Smooth muscle cell (in vitro differentiated cells): ENCODE data around the gene CAMTA1. TPM values are rescaled to one million over a fixed set of nuclear protein-coding genes. Genes with fewer than 3 reads are reported as not detected.

Experiments used
- DNase-seq: peaks from one replicate; lab custom pipeline; 2025; ENCODE audit not compliant: unreplicated experiment; lab: John Stamatoyannopoulos, UW
- H2AFZ ChIP-seq: fragments of 200-600 bp; sonication (generic); 2 replicates; pipeline ENCODE4 v1.6.0; 2016; ENCODE audit warnings: antibody characterized with exemption, low read depth, mild to moderate bottlenecking
- H3F3A ChIP-seq: fragments of 200-600 bp; sonication (generic); 2 replicates; pipeline ENCODE4 v1.6.0; 2017; ENCODE audit warnings: antibody characterized with exemption, low read depth
- H3K27ac ChIP-seq: fragments of 200-600 bp; sonication (generic); 2 replicates; pipeline ENCODE4 v1.5.1; 2016; ENCODE audit warnings: low read depth, mild to moderate bottlenecking
- H3K27me3 ChIP-seq: fragments of 200-600 bp; sonication (generic); 2 replicates; pipeline ENCODE4 v1.6.1; 2016; ENCODE audit warnings: low read depth, mild to moderate bottlenecking
- H3K36me3 ChIP-seq: fragments of 200-600 bp; sonication (generic); 2 replicates; pipeline ENCODE4 v1.5.1; 2016; ENCODE audit warnings: low read depth
- H3K4me1 ChIP-seq: fragments of 200-600 bp; sonication (generic); 2 replicates; pipeline ENCODE4 v1.5.1; 2016; ENCODE audit warnings: low read depth
- H3K4me2 ChIP-seq: fragments of 200-600 bp; sonication (generic); 2 replicates; pipeline ENCODE4 v1.6.0; 2016; ENCODE audit warnings: mild to moderate bottlenecking
- H3K4me3 ChIP-seq: fragments of 200-600 bp; sonication (generic); 2 replicates; pipeline ENCODE4 v1.5.1; 2016; ENCODE audit warnings: mild to moderate bottlenecking
- H3K79me2 ChIP-seq: fragments of 200-600 bp; sonication (generic); 2 replicates; pipeline ENCODE4 v1.6.0; 2016; ENCODE audit warnings: low read depth, mild to moderate bottlenecking
- H3K9ac ChIP-seq: fragments of 200-600 bp; sonication (generic); 2 replicates; pipeline ENCODE4 v1.6.0; 2016; ENCODE audit warnings: low read depth
- H3K9me3 ChIP-seq: fragments of 200-600 bp; sonication (generic); replicated peaks from 2 replicates; pipeline ENCODE4 v1.5.1; 2016; ENCODE audit warnings: low read depth
- H4K20me1 ChIP-seq: fragments of 200-600 bp; sonication (generic); 2 replicates; pipeline ENCODE4 v1.6.0; 2016; ENCODE audit warnings: low read depth
- WGBS: methylation state at CpG from one replicate; pipeline ENCODE4 v1.1.7; 2016; ENCODE audit warnings: low lambda C conversion rate; 5-methylcytosine and 5-hydroxymethylcytosine counted together
- polyA plus RNA-seq: library from polyadenylated mRNA; unstranded; fragments of >200 nt; fragmentation: Nextera tagmentation; extraction: Ambion mirVana; gene quantifications from 2 replicates; pipeline ENCODE4 v1.2.1, GENCODE V29; 2016
- total RNA-seq: library from RNA; depleted of rRNA; stranded (reverse); fragments of >200 nt; gene quantifications from 2 replicates; pipeline ENCODE4 v1.2.3, GENCODE V29; 2014
- TF ChIP-seq, protein P1 (sequence below): fragments of 200-600 bp; sonication (generic); IDR thresholded peaks from 2 replicates; pipeline ENCODE4 v1.5.1; 2017; ENCODE audit warnings: borderline replicate concordance, mild to moderate bottlenecking, antibody characterized with exemption; ENCODE audit not compliant: insufficient read depth, poor library complexity, severe bottlenecking

Gene CAMTA1
- total and polyA plus RNA-seq, 2 experiments from 2014 or later = 139 to 145 TPM

DNA sequence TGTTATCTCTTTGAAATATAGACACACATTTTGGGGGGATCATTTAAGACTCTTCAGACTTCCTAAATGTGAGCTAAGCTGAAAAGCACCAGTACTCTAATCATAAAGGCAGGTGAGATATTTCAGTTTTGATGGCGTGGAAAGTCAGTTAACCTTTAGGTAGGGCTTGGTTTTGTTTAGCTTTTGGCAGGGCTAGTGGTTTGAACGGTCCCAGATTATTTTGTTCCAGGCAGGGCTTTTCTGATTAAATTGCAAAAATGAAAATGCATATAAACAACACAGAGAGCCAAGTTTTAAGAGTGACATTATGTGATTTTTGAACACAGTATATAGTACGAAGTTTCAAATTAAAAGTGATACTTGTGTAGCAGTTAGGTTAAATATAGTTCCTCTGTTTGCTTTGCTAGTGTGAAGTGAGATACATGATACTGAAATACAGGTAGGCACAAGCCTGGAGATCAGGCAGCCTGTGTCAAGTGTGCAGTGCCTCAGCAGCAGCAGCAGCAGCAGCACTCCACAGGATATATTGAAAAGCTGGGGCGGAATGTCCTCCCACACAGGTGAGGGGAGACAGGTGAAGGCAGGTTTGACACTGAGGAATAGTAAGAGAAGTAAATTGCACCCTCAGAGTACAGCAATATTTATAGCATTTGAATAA, 47.4 kb downstream of the CAMTA1 start:
- Histone ChIP-seq H3K27ac (no peak overlapping the region), H3K79me2 (peaks cover 35% of the 10 kb centered on the region), H3F3A (no peaks in the 10 kb centered on the region), H3K4me2 (no peak overlapping the region), H3K4me1 (no peaks in the 10 kb centered on the region), H2AFZ (no peak overlapping the region), H3K9me3 (no peaks in the 10 kb centered on the region), H3K4me3 (no peak overlapping the region), H4K20me1 (peaks cover 68% of the 10 kb centered on the region), H3K36me3 (no peaks in the 10 kb centered on the region), H3K9ac (no peak overlapping the region), H3K27me3 (no peaks in the 10 kb centered on the region)
- WGBS = 95% methylated on average over 4 of the region's 4 CpGs
- TF ChIP-seq, protein P1, sequence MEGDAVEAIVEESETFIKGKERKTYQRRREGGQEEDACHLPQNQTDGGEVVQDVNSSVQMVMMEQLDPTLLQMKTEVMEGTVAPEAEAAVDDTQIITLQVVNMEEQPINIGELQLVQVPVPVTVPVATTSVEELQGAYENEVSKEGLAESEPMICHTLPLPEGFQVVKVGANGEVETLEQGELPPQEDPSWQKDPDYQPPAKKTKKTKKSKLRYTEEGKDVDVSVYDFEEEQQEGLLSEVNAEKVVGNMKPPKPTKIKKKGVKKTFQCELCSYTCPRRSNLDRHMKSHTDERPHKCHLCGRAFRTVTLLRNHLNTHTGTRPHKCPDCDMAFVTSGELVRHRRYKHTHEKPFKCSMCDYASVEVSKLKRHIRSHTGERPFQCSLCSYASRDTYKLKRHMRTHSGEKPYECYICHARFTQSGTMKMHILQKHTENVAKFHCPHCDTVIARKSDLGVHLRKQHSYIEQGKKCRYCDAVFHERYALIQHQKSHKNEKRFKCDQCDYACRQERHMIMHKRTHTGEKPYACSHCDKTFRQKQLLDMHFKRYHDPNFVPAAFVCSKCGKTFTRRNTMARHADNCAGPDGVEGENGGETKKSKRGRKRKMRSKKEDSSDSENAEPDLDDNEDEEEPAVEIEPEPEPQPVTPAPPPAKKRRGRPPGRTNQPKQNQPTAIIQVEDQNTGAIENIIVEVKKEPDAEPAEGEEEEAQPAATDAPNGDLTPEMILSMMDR = no peak
- DNase-seq = no peak

DNA sequence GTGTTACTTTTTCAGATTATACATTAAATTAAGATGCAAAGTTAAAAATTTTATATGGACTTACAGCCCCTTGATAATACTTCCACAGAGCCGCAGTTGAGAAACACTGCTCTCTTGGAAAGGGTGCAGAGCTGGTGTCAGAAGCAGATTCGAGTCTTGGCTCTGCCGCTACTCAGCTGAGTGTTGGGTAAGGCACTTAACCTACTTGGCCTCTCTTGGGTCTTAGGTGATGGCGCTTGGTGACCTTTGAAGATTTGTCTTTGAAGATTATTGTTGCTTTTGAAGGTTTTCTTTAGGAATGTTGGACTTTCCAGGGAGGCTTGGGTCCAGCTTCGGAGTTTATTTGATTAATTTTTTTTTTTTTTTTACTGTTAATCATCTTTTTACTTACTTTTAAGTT, 48.5 kb downstream of the CAMTA1 start:
- Histone ChIP-seq H3F3A (no peaks in the 10 kb centered on the region), H3K36me3 (no peaks in the 10 kb centered on the region), H4K20me1 (peaks cover 70% of the 10 kb centered on the region), H3K4me3 (no peak overlapping the region), H3K4me1 (no peaks in the 10 kb centered on the region), H3K27ac (no peak overlapping the region), H3K4me2 (no peak overlapping the region), H3K9ac (no peak overlapping the region), H3K9me3 (no peaks in the 10 kb centered on the region), H2AFZ (no peak overlapping the region), H3K27me3 (no peaks in the 10 kb centered on the region), H3K79me2 (peaks cover 39% of the 10 kb centered on the region)
- TF ChIP-seq, protein P1 = no peak
- no peak for DNase-seq
- WGBS = 89% methylated on average over 5 of the region's 5 CpGs

DNA sequence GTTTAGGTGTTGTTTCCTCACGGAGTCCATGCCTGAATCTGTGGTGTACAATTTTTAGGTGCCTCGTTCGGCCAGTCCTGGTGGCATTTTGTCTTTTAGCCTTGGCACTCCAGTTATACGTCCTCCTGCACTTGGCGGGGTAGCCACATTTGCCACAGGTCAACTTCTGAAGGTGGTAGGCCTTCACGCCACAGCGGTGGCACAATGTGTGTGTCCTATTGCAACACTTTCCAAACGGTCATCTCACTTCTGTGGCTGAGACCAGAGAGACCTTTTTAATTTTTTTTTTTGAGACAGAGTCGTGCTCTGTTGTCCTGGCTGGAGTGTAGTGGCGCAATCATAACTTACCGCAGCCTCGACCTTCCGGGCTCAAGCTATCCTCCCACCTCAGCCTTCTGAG, 49.1 kb downstream of the CAMTA1 start:
- no peak overlapping the region for H3K4me3 ChIP-seq
- no peak overlapping the region for H3K9ac ChIP-seq
- H3K79me2 ChIP-seq = peaks cover 41% of the 10 kb centered on the region
- H3K27ac ChIP-seq = no peak overlapping the region
- H4K20me1 ChIP-seq = peaks cover 68% of the 10 kb centered on the region
- TF ChIP-seq, protein P1 = no peak
- H3F3A ChIP-seq = no peaks in the 10 kb centered on the region
- no peaks in the 10 kb centered on the region for H3K27me3 ChIP-seq
- H3K4me1 ChIP-seq = no peaks in the 10 kb centered on the region
- no peak for DNase-seq
- H3K36me3 ChIP-seq = no peaks in the 10 kb centered on the region
- no peak overlapping the region for H3K4me2 ChIP-seq
- H2AFZ ChIP-seq = no peak overlapping the region
- no peaks in the 10 kb centered on the region for H3K9me3 ChIP-seq
- 95% methylated on average over 13 of the region's 13 CpGs for WGBS

DNA sequence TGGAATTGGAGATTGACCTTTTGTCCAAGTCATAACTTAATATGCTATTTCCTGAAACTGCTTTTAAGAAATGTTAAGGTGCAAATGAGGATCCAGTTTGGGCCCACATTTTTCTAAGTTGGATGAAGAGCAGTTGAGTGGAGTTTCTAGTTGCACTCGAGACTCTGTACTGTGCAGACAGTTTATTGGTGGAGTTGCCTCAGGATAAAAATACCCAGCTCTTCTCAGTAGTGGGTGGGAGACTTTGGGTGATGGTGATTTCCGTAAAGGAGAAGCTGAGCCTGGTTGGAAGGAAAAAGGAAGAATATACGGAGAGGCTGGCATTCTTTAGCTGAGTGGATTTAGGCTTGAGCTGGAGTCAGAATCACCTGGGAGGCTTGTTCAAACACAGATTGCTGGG, 49.9 kb downstream of the CAMTA1 start:
- no peak overlapping the region for H3K9ac ChIP-seq
- H3K79me2 ChIP-seq = peaks cover 49% of the 10 kb centered on the region
- no peak overlapping the region for H3K27ac ChIP-seq
- no peak overlapping the region for H2AFZ ChIP-seq
- H3K4me1 ChIP-seq = no peaks in the 10 kb centered on the region
- no peak for DNase-seq
- H3K4me2 ChIP-seq = no peak overlapping the region
- TF ChIP-seq, protein P1 = no peak
- H3K9me3 ChIP-seq = no peaks in the 10 kb centered on the region
- peaks cover 70% of the 10 kb centered on the region for H4K20me1 ChIP-seq
- WGBS = 87% methylated on average over 3 of the region's 3 CpGs
- H3K4me3 ChIP-seq = no peak overlapping the region
- H3F3A ChIP-seq = no peaks in the 10 kb centered on the region
- no peaks in the 10 kb centered on the region for H3K27me3 ChIP-seq
- H3K36me3 ChIP-seq = no peaks in the 10 kb centered on the region
